ENCODE results near the gene ABCC1. TPM values are rescaled to one million over a fixed set of nuclear protein-coding genes. Genes with fewer than 3 reads are reported as not detected.
"Not testable (repeated sequence)": the region's sequence is repeated elsewhere in the genome, so short reads cannot be mapped to it uniquely, and the experiment has no call there.

ABCC1 gene
- total RNA-seq, 1 donor from 2014 or later, result 33.9 TPM

- ATAC-seq, result no peak
These were observed 18.4 kb downstream of the ABCC1 start for GRCh38 chr16:15967655-15968315.

GRCh38 chr16:15970202-15970601, 20.8 kb downstream of the ABCC1 start:
- ATAC-seq, result peak; percentile 36

- no peak for ATAC-seq
These were observed 21.5 kb downstream of the ABCC1 start for GRCh38 chr16:15970743-15971439.

GRCh38 chr16:15971440-15971815, 22.0 kb downstream of the ABCC1 start:
- ATAC-seq, result no peak

GRCh38 chr16:15972046-15972868, 22.8 kb downstream of the ABCC1 start:
- no peak for ATAC-seq

GRCh38 chr16:15973421-15973820, 24.0 kb downstream of the ABCC1 start:
- ATAC-seq, result no peak

- ATAC-seq, result no peak
These were observed 24.6 kb downstream of the ABCC1 start for GRCh38 chr16:15974057-15974456.

- ATAC-seq, result no peak
These were observed 25.8 kb downstream of the ABCC1 start for GRCh38 chr16:15975172-15975571.

- ATAC-seq, result peak; percentile 59
These were observed 26.9 kb downstream of the ABCC1 start for GRCh38 chr16:15976225-15976812.

GRCh38 chr16:15976929-15977637, 27.7 kb downstream of the ABCC1 start:
- ATAC-seq, result peak; percentile 66

- ATAC-seq, result no peak
These were observed 30.4 kb downstream of the ABCC1 start for GRCh38 chr16:15979801-15980200.

GRCh38 chr16:15980329-15980728, 30.9 kb downstream of the ABCC1 start:
- no peak for ATAC-seq

GRCh38 chr16:15981382-15981781, 32.0 kb downstream of the ABCC1 start:
- ATAC-seq, result no peak

- not testable (repeated sequence) for ATAC-seq
These were observed 32.9 kb downstream of the ABCC1 start for GRCh38 chr16:15982194-15982915.

- ATAC-seq, result peak; percentile 27
These were observed 34.5 kb downstream of the ABCC1 start for GRCh38 chr16:15983898-15984297.

GRCh38 chr16:15985144-15985543, 35.7 kb downstream of the ABCC1 start:
- ATAC-seq, result no peak

- no peak for ATAC-seq
These were observed 36.8 kb downstream of the ABCC1 start for GRCh38 chr16:15986261-15986660.

- ATAC-seq, result no peak
These were observed 39.0 kb downstream of the ABCC1 start for GRCh38 chr16:15988268-15989013.

GRCh38 chr16:15990902-15991301, 41.5 kb downstream of the ABCC1 start:
- no peak for ATAC-seq

- no peak for ATAC-seq
These were observed 43.7 kb downstream of the ABCC1 start for GRCh38 chr16:15993128-15993527.

- ATAC-seq, result no peak
These were observed 44.1 kb downstream of the ABCC1 start for GRCh38 chr16:15993541-15993940.
